GF-D8 (cell line): ENCODE results near the gene EXO1.

Source experiments
- DNase-seq: peaks from one replicate; lab custom pipeline; 2025; lab: John Stamatoyannopoulos, UW

The EXO1 gene

DNA sequence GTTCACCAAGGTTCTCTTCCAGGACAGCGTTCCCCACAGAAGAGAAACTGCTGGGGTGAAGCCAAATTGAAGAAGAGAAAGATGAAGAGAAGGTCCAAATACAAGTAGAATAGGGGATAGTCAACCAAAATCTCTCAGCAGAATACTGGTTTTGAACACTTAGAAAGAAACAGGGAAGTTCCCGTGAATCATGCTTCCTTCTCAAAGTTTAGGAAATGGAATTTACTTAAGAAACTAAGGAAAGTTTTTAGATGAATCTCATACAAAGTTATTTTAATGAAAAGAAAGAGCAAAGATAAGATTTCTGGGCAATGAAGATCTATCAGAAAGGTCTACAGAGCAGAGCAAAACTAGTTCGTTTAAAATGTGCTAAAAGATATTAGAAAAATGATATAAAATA, 43.3 kb downstream of the EXO1 start:
- no peak for DNase-seq

DNA sequence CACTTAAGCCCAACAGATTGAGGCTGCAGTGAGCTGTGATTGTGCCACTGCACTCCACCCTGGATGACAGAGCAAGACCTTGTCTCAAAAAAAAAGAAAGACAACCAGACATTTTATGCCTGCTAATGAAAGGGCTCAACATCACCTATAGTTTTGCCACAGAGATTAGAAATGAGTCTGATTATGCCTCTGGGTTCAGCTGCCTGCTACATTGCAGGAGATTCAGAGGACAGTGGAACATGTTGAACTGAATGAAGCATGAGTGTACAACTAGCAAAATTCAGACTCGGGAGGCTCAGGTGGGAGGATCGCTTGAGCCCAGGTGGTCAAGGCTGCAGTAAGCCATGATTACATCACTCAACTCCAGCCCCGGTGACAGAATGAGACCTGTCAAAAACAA, 46.0 kb downstream of the EXO1 start:
- DNase-seq: no peak

DNA sequence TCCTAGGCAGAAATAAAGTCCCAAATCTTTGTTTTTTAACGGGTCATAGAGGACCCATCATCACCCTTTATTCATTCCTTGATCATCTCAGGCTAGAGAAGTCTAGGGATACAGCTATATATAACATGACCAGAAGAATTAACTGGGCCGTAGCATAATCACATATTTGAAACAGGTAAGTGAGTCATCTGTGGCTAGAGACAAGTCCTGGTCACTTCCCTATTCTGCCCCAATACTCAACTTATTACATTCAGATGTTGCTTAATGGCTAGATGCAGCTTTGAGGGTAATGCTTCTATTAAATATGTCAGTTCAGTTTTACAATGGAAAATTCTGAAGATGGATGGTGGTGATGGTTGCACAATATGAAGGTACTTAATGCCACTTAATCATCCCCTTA, 47.0 kb downstream of the EXO1 start:
- no peak for DNase-seq

GRCh38 chr1:241896670-241896962, 48.6 kb downstream of the EXO1 start:
- no peak for DNase-seq

DNA sequence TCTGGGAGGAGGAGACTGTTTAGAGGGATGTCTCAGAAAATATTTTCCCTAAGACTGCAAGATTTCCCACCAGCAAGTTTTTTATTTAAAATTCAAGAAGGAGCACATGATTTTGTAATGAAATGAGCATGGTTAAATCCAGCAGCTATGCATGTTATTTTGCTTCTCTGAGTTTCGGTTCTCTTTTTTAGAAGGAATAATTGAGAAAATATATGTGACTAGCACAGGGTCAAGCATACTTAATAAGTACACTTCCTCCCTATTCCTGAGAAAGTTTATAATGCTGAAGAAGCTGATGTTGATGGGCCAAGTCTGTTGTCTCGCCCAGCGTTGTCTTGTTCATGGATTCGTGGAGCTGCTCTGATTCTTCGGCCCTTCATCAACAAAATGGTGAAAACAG, 51.2 kb downstream of the EXO1 start:
- DNase-seq: no peak

GRCh38 chr1:241900381-241900780, 52.4 kb downstream of the EXO1 start:
- DNase-seq: no peak

- DNase-seq: no peak
Observed at GRCh38 chr1:241902391-241903065, 54.5 kb downstream of the EXO1 start.

DNA sequence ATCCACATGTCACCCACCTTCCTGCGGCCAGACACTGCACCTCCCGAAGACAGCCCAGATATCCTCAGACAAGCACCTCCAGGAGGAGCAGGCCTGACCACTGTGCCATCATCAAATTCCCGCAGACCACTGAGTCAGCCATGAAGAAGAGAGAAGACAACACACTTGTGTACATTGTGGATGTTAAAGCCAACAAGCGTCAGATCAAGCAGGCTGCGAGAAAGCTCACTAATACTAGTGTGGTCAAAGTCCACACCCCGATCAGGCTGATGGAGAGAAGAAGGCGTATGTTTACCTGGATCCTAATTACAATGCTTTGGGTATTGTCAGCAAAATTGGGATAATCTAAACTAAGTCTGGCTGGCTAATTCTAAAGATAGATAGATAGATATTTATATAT, 68.2 kb downstream of the EXO1 start:
- DNase-seq: no peak

GRCh38 chr1:241917487-241917886, 69.5 kb downstream of the EXO1 start:
- DNase-seq: no peak

- DNase-seq: no peak
Observed at GRCh38 chr1:241918879-241919278, 70.9 kb downstream of the EXO1 start.

- DNase-seq: no peak
Observed at GRCh38 chr1:241924080-241924808, 76.2 kb downstream of the EXO1 start.

DNA sequence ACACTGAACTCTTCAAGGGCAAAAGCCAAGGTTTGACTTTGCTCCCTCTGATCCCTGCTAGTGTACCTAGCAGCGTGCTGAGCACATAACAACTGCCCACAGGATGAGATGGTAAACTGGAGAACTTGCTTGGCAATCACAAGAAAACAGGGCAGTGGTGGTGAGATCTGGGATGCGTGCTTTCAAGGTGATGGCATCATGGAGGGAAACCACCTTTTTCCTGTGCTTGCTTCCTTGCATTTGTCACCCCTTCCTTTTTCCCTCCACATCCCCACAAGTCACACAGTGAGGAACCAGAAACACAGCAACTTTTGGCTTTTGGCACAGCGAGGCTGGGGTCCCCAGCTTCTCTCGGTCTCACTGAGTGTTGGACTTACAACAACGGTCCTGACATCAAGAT, 78.1 kb downstream of the EXO1 start:
- no peak for DNase-seq

DNA sequence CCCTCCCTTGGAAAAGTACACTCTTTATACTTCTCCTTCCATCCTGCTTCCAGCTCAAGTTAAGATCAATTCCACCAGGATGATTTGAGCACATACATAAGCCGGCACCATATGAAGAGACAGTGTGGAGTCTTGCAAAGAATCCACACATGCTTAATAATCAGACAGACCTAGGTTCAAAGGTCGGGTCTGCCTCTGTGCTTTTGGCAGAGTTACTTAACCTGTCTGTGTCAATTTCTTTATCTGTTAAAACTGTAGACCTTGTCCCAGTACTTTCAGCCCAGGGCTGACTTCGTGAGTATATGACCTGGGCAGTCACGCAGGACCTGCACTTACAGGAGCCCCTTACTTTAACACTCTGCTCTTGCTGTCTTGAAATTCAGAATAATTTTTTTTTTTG, 79.3 kb downstream of the EXO1 start:
- DNase-seq: no peak

GRCh38 chr1:241932845-241933244, 84.8 kb downstream of the EXO1 start:
- no peak for DNase-seq

DNA sequence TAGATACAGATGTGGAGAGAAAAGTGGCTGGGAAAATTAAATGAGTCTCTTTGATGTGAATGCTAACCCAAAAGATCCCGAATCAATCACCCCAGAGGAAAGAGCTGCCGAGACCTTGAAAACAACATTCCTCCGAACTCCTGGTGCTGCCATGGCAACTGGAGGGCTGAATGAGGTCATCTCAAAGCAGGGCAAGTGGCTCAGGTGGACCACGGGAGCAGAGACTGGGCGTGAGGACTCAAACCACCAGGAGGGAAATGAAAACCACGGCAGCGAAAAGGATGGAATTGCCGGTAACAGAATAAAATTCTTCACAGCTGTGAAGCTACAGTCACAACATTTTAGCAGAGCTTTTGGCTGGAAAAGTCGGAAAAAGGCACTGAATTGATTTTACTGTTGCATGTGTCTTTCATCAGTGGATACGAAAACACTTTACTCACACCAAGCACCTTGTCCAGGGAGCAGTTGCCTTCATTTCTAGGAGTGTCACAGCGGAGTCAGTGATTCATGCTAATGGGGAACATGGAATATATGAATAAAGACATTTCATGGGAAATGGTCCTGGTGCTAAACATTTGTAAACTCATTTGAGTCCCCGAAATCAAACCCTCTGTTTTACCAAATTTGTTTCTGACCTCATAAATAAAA, 86.3 kb downstream of the EXO1 start:
- DNase-seq: no peak

GRCh38 chr1:241934866-241935265, 86.9 kb downstream of the EXO1 start:
- DNase-seq: no peak
